Neural progenitor cell (in vitro differentiated cells): ENCODE measurements around the gene RAD51D. TPM values are rescaled to one million over a fixed set of nuclear protein-coding genes. Genes with fewer than 3 reads are reported as not detected.

ENCODE experiments used
- DNase-seq: peaks from one replicate; pipeline ENCODE4 v3.0.0-alpha.2; 2016; ENCODE audit warnings: low spot score
- H2AFZ ChIP-seq: fragments of 200-600 bp; sonication (generic); replicated peaks from 2 replicates; pipeline ENCODE4 v1.6.1; 2016; ENCODE audit warnings: antibody characterized with exemption
- H3F3A ChIP-seq: fragments of 200-600 bp; sonication (generic); 2 replicates; pipeline ENCODE4 v1.6.1; 2016; ENCODE audit warnings: antibody characterized with exemption, low read depth
- H3K27ac ChIP-seq: fragments of 200-600 bp; sonication (generic); 2 replicates; pipeline ENCODE4 v1.5.1; 2016; ENCODE audit warnings: mild to moderate bottlenecking
- H3K27me3 ChIP-seq: fragments of 200-600 bp; sonication (generic); 2 replicates; pipeline ENCODE4 v1.6.1; 2016; ENCODE audit warnings: mild to moderate bottlenecking, moderate library complexity
- H3K36me3 ChIP-seq: fragments of 200-600 bp; sonication (generic); 2 replicates; pipeline ENCODE4 v1.5.1; 2016
- H3K4me1 ChIP-seq: fragments of 200-600 bp; sonication (generic); 2 replicates; pipeline ENCODE4 v1.6.1; 2016; ENCODE audit warnings: mixed run types
- H3K4me2 ChIP-seq: fragments of 200-600 bp; sonication (generic); 2 replicates; pipeline ENCODE4 v1.6.1; 2016
- H3K4me3 ChIP-seq: fragments of 200-600 bp; sonication (generic); 2 replicates; pipeline ENCODE4 v1.5.1; 2016
- H3K79me2 ChIP-seq: fragments of 200-600 bp; sonication (generic); 2 replicates; pipeline ENCODE4 v1.6.1; 2016; ENCODE audit warnings: low read depth
- H3K9ac ChIP-seq: fragments of 200-600 bp; sonication (generic); 2 replicates; pipeline ENCODE4 v1.6.1; 2016
- H3K9me3 ChIP-seq: fragments of 200-600 bp; sonication (generic); 2 replicates; pipeline ENCODE4 v1.5.1; 2016; ENCODE audit warnings: low read depth
- H4K20me1 ChIP-seq: fragments of 200-600 bp; sonication (generic); 2 replicates; pipeline ENCODE4 v1.6.1; 2016; ENCODE audit warnings: low read depth
- H3K27ac Mint-ChIP-seq: 3 replicates; pipeline ENCODE4 v1.8.0; 2021; ENCODE audit warnings: mixed read lengths
- H3K27me3 Mint-ChIP-seq: 2 replicates; pipeline ENCODE4 v1.8.0; 2022; ENCODE audit warnings: low read depth, mild to moderate bottlenecking, inconsistent platforms, moderate library complexity, mixed read lengths; ENCODE audit not compliant: insufficient read depth
- H3K36me3 Mint-ChIP-seq: 3 replicates; pipeline ENCODE4 v1.8.0; 2021; ENCODE audit warnings: mixed read lengths
- H3K4me1 Mint-ChIP-seq: 3 replicates; pipeline ENCODE4 v1.8.0; 2021; ENCODE audit warnings: mixed read lengths
- H3K4me3 Mint-ChIP-seq: 3 replicates; pipeline ENCODE4 v1.8.0; 2021; ENCODE audit warnings: mild to moderate bottlenecking, moderate library complexity, mixed read lengths
- H3K9me3 Mint-ChIP-seq: 3 replicates; pipeline ENCODE4 v1.8.0; 2020; ENCODE audit warnings: mixed read lengths
- CTCF ChIP-seq: fragments of 200-600 bp; sonication (generic); IDR thresholded peaks from 2 replicates; pipeline ENCODE4 v1.5.1; 2017; ENCODE audit warnings: antibody characterized with exemption, mild to moderate bottlenecking
- EZH2 ChIP-seq: fragments of 200-600 bp; sonication (generic); IDR thresholded peaks from 2 replicates; pipeline ENCODE4 v1.6.1; 2017; ENCODE audit warnings: antibody characterized with exemption, mild to moderate bottlenecking, moderate library complexity
- EZH2phosphoT487 ChIP-seq: fragments of 200-600 bp; sonication (generic); IDR thresholded peaks from 2 replicates; pipeline ENCODE4 v1.6.1; 2017; ENCODE audit warnings: antibody characterized with exemption
- total RNA-seq: library from RNA; depleted of rRNA; stranded (reverse); fragments of >200 nt; gene quantifications from 2 replicates; pipeline ENCODE4 v1.2.3, GENCODE V29; 2015; ENCODE audit warnings: low replicate concordance

RAD51D gene
- total RNA-seq, 1 donor from 2014 or later, result 9.0 TPM

GRCh38 chr17:35162755-35163154, 43.1 kb upstream of the RAD51D start:
- no peak overlapping the region for H3K4me2 ChIP-seq
- no peaks in the 10 kb centered on the region for H3K36me3 Mint-ChIP-seq
- H2AFZ ChIP-seq, result no peak overlapping the region
- no peaks in the 10 kb centered on the region for H4K20me1 ChIP-seq
- H3K27ac Mint-ChIP-seq, result no peak overlapping the region
- no peak for DNase-seq
- H3F3A ChIP-seq, result no peaks in the 10 kb centered on the region
- no peaks in the 10 kb centered on the region for H3K79me2 ChIP-seq
- H3K27ac ChIP-seq, result no peak overlapping the region
- H3K9me3 ChIP-seq, result no peaks in the 10 kb centered on the region
- no peak overlapping the region for H3K4me3 Mint-ChIP-seq
- H3K36me3 ChIP-seq, result no peaks in the 10 kb centered on the region
- H3K4me1 Mint-ChIP-seq, result no peaks in the 10 kb centered on the region
- TF ChIP-seq CTCF, result no peak
- no peak overlapping the region for H3K9ac ChIP-seq
- H3K4me1 ChIP-seq, result no peaks in the 10 kb centered on the region
- no peak overlapping the region for H3K4me3 ChIP-seq
- no peaks in the 10 kb centered on the region for H3K9me3 Mint-ChIP-seq
- H3K27me3 Mint-ChIP-seq, result peaks cover 10% of the 10 kb centered on the region
- H3K27me3 ChIP-seq, result no peaks in the 10 kb centered on the region

- Histone ChIP-seq H3K79me2 (no peaks in the 10 kb centered on the region), H3K9ac (no peak overlapping the region), H3K36me3 (no peaks in the 10 kb centered on the region), H3K27ac (no peak overlapping the region), H3K27me3 (no peaks in the 10 kb centered on the region), H3K9me3 (no peaks in the 10 kb centered on the region), H3F3A (no peaks in the 10 kb centered on the region), H4K20me1 (no peaks in the 10 kb centered on the region), H3K4me2 (no peak overlapping the region), H3K4me3 (no peak overlapping the region), H2AFZ (no peak overlapping the region), H3K4me1 (no peaks in the 10 kb centered on the region)
- no peak for DNase-seq
- Mint-ChIP-seq H3K4me3 (no peak overlapping the region), H3K4me1 (no peaks in the 10 kb centered on the region), H3K9me3 (no peaks in the 10 kb centered on the region), H3K36me3 (no peaks in the 10 kb centered on the region), H3K27ac (no peak overlapping the region), H3K27me3 (peaks cover 10% of the 10 kb centered on the region)
- TF ChIP-seq CTCF, result no peak
- no peak for TF ChIP-seq EZH2
- TF ChIP-seq EZH2phosphoT487, result no peak
Observed at GRCh38 chr17:35161281-35161761, 41.7 kb upstream of the RAD51D start.

GRCh38 chr17:35160354-35161201, 40.9 kb upstream of the RAD51D start:
- Mint-ChIP-seq H3K27ac (no peak overlapping the region), H3K36me3 (no peaks in the 10 kb centered on the region), H3K4me3 (no peak overlapping the region), H3K9me3 (no peaks in the 10 kb centered on the region), H3K27me3 (peaks cover 10% of the 10 kb centered on the region), H3K4me1 (no peaks in the 10 kb centered on the region)
- Histone ChIP-seq H3F3A (no peaks in the 10 kb centered on the region), H2AFZ (no peak overlapping the region), H3K4me3 (no peak overlapping the region), H3K9ac (no peak overlapping the region), H3K27ac (no peak overlapping the region), H3K9me3 (no peaks in the 10 kb centered on the region), H3K79me2 (no peaks in the 10 kb centered on the region), H4K20me1 (no peaks in the 10 kb centered on the region), H3K27me3 (no peaks in the 10 kb centered on the region), H3K4me1 (no peaks in the 10 kb centered on the region), H3K4me2 (no peak overlapping the region), H3K36me3 (no peaks in the 10 kb centered on the region)
- TF ChIP-seq EZH2 (no peak), EZH2phosphoT487 (no peak), CTCF (no peak)
- DNase-seq, result no peak
